ENCODE data around the gene PTGER1. TPM values are rescaled to one million over a fixed set of nuclear protein-coding genes. Genes with fewer than 3 reads are reported as not detected.
"Not testable (repeated sequence)": the region's sequence is repeated elsewhere in the genome, so short reads cannot be mapped to it uniquely, and the experiment has no call there.

The PTGER1 gene
- total and polyA plus RNA-seq, 12 donors: 0.16 to 0.17 TPM; not detected in 10

- peak overlapping the region in 5 of 10 donors; percentile 35 to 77 (median 56) for H3K27ac ChIP-seq
Observed at GRCh38 chr19:14510311-14511228, 35.4 kb upstream of the PTGER1 start.

GRCh38 chr19:14507704-14508542 is 32.8 kb upstream of the PTGER1 start:
- no peak for TF ChIP-seq CTCF (IDR thresholded peaks at IDR 0.05)
- Histone ChIP-seq H3K4me1 (peaks cover 0 to 42% (median 2%) of the 10 kb centered on the region in 9 donors), H3K36me3 (peaks cover 0 to under 1% (median 0%) of the 10 kb centered on the region in 9 donors), H3K27ac (peak overlapping the region in 1 of 10 donors; percentile 53), H3K9me3 (no peaks in the 10 kb centered on the region), H3K27me3 (peaks cover 0 to 4% (median 0%) of the 10 kb centered on the region in 7 donors), H3K4me3 (no peak overlapping the region)
- ATAC-seq (no peak), DNase-seq (no peak)
- intact Hi-C loops (cut with DNase I): no loop called here
- WGBS, 2 donors: 64 to 66% methylated on average over 12 of the region's 12 CpGs

More at GRCh38 chr19:14510311-14511228, 35.4 kb upstream of the PTGER1 start:
- peak overlapping the region in 3 of 10 donors; percentile 13 to 20 (median 20) for H3K4me3 ChIP-seq
- peaks cover 0 to 27% (median 14%) of the 10 kb centered on the region in 9 donors for H3K36me3 ChIP-seq
- no peaks in the 10 kb centered on the region for H3K9me3 ChIP-seq
- DNase-seq (peak in 1 of 2 donors; percentile 21), ATAC-seq (peak; percentile 7 to 73 (median 55))
- no peaks in the 10 kb centered on the region for H3K27me3 ChIP-seq
- intact Hi-C loops (cut with DNase I): no loop called here
- H3K4me1 ChIP-seq: peaks cover 6 to 57% (median 19%) of the 10 kb centered on the region in 9 donors
- TF ChIP-seq CTCF (IDR thresholded peaks at IDR 0.05): no peak
- WGBS, 2 donors: 59 to 68% methylated on average over 22 of the region's 22 CpGs

GRCh38 chr19:14505488-14506239 is 30.5 kb upstream of the PTGER1 start:
- TF ChIP-seq CTCF (IDR thresholded peaks at IDR 0.05): peak; percentile 35 to 73 (median 54)
- Histone ChIP-seq H3K36me3 (no peaks in the 10 kb centered on the region), H3K4me1 (peaks cover 0 to 33% (median 2%) of the 10 kb centered on the region in 9 donors), H3K27me3 (peaks cover 0 to 4% (median 0%) of the 10 kb centered on the region in 7 donors), H3K9me3 (no peaks in the 10 kb centered on the region), H3K27ac (no peak overlapping the region), H3K4me3 (no peak overlapping the region)
- ATAC-seq: peak in 6 of 8 donors; percentile 27 to 55 (median 46)
- 51 to 55% methylated on average over 19 of the region's 19 CpGs for WGBS, 2 donors
- intact Hi-C loops (cut with DNase I): no loop called here
- DNase-seq: peak in 1 of 2 donors; percentile 51

DNA sequence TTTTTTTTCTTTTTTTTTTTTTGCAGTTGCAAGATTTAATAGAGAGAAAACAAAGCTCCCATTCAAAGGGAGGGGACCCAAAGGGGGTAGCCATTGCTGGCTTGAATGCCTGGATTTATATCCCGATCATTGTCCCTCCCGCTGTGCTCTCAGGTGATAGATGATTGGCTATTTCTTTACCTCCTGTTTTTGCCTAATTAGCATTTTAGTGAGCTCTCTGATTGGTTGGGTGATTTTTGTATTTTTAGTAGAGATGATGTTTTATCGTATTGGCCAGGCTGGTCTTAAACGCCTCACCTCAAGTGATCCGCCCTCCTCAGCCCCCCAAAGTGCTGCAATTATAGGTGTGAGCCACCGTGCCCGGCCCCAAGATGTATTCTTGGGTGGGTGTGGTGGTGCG is 29.4 kb upstream of the PTGER1 start:
- WGBS, 2 donors: 93 to 94% methylated on average over 8 of the region's 8 CpGs
- H3K4me1 ChIP-seq: peaks cover 0 to 23% (median 0%) of the 10 kb centered on the region in 9 donors
- H3K9me3 ChIP-seq; DNase-seq; H3K27ac ChIP-seq; H3K36me3 ChIP-seq; ATAC-seq; H3K4me3 ChIP-seq; intact Hi-C loops (cut with DNase I); H3K27me3 ChIP-seq: not testable (repeated sequence)

Data from heart right ventricle (tissue), 16 donors.